ENCODE data around the gene TMEM39A.

DNA sequence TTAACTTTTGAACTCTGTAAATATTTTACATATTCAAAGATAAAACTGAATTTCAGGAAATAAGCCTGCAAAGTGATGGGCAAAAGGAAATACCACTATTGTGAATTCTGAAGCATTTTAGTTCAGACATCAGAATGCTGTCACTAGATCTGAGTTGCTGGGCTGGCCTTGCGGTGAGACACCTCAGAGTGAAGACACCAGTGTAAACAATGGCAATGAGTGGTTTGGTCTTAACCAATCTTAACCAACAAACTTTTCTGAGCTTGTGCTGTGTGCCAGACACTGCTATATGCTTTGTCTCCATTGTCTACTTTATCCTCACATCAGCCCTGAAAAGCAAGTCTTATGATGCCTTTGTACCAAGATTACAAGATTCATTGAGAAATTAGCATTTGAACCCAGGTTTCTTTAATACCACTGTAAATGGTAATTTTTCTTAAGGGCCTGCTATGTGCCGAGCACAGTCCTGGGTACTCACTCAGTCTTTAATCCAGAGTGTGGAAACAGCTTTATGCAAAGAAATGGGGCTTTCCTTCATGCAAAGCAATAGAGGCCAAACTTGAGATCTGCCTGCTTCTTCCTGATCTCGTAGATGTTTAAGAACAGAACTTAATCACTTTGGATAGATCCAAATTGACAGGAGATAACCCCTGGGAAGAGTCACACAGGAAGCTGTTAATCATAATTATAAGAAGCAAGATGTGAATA is 55.0 kb downstream of the TMEM39A start:
- TF ChIP-seq NFIC (IDR thresholded peaks at IDR 0.05; ENCODE audit: borderline replicate concordance) (no peak), YY1 (IDR thresholded peaks at IDR 0.05; ENCODE audit: low read depth) (no peak), SIN3A (IDR thresholded peaks at IDR 0.05; ENCODE audit: borderline replicate concordance, low read depth, low read length) (no peak), EZH2phosphoT487 (IDR thresholded peaks at IDR 0.05; ENCODE audit: borderline replicate concordance, low read depth) (no peak)
- TF ChIP-seq, protein P1, sequence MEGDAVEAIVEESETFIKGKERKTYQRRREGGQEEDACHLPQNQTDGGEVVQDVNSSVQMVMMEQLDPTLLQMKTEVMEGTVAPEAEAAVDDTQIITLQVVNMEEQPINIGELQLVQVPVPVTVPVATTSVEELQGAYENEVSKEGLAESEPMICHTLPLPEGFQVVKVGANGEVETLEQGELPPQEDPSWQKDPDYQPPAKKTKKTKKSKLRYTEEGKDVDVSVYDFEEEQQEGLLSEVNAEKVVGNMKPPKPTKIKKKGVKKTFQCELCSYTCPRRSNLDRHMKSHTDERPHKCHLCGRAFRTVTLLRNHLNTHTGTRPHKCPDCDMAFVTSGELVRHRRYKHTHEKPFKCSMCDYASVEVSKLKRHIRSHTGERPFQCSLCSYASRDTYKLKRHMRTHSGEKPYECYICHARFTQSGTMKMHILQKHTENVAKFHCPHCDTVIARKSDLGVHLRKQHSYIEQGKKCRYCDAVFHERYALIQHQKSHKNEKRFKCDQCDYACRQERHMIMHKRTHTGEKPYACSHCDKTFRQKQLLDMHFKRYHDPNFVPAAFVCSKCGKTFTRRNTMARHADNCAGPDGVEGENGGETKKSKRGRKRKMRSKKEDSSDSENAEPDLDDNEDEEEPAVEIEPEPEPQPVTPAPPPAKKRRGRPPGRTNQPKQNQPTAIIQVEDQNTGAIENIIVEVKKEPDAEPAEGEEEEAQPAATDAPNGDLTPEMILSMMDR (IDR thresholded peaks at IDR 0.05) = no peak
